SK-N-SH treated with all-trans-retinoic acid at 6 μM for 48 hours (cell line): Measurements from ENCODE around the gene OLAH.

Source experiments
- BACH2 ChIP-seq: fragments of 250-450 bp; sonication (Bioruptor Pico); IDR thresholded peaks from 2 replicates; pipeline ENCODE4 v1.9.0; 2021; ENCODE audit warnings: mild to moderate bottlenecking, borderline replicate concordance
- CREB5 ChIP-seq: fragments of 250-450 bp; sonication (Bioruptor Pico); IDR thresholded peaks from 2 replicates; pipeline ENCODE4 v1.5.1; 2020; ENCODE audit warnings: low read depth, mild to moderate bottlenecking, moderate library complexity
- CSDC2 ChIP-seq: fragments of 250-450 bp; sonication (Bioruptor Pico); IDR thresholded peaks from 2 replicates; pipeline ENCODE4 v1.5.0; 2020; ENCODE audit warnings: mild to moderate bottlenecking, moderate library complexity
- PATZ1 ChIP-seq: fragments of 250-450 bp; sonication (Bioruptor Pico); IDR thresholded peaks from 2 replicates; pipeline ENCODE4 v1.8.0; 2020; ENCODE audit warnings: mild to moderate bottlenecking, moderate library complexity, borderline replicate concordance
- RARB ChIP-seq: fragments of 250-450 bp; sonication (Bioruptor Pico); IDR thresholded peaks from 2 replicates; pipeline ENCODE4 v1.8.0; 2021; ENCODE audit warnings: mild to moderate bottlenecking, moderate library complexity
- TCF4 ChIP-seq: fragments of 250-450 bp; sonication (Bioruptor Pico); IDR thresholded peaks from 2 replicates; pipeline ENCODE4 v1.8.0; 2021; ENCODE audit warnings: mild to moderate bottlenecking, moderate library complexity, borderline replicate concordance
- TSHZ2 ChIP-seq: fragments of 250-450 bp; sonication (Bioruptor Pico); IDR thresholded peaks from 2 replicates; pipeline ENCODE4 v1.5.0; 2020; ENCODE audit warnings: mild to moderate bottlenecking, moderate library complexity
- ZFP3 ChIP-seq: fragments of 250-450 bp; sonication (Bioruptor Pico); IDR thresholded peaks from 2 replicates; pipeline ENCODE4 v1.5.0; 2020; ENCODE audit warnings: mild to moderate bottlenecking, moderate library complexity
- ZNF565 ChIP-seq: fragments of 450-650 bp; formaldehyde crosslinking; conservative IDR thresholded peaks from 2 replicates; pipeline ENCODE4 v1.5.0; 2020; ENCODE audit warnings: low read depth, mild to moderate bottlenecking, moderate library complexity
- ZNF70 ChIP-seq: fragments of 450-650 bp; formaldehyde crosslinking; IDR thresholded peaks from 2 replicates; pipeline ENCODE4 v1.5.0; 2020; ENCODE audit warnings: mild to moderate bottlenecking, moderate library complexity

GRCh38 chr10:15059914-15060313 lies 16.2 kb downstream of the OLAH start:
- TF ChIP-seq PATZ1 (CRISPR knock-in tag), result no peak
- TF ChIP-seq RARB (CRISPR knock-in tag), result no peak
- TF ChIP-seq TSHZ2 (CRISPR knock-in tag), result no peak
- TF ChIP-seq CREB5 (CRISPR knock-in tag), result no peak
- no peak for TF ChIP-seq CSDC2 (CRISPR knock-in tag)
- TF ChIP-seq ZNF565 (CRISPR knock-in tag), result no peak
- no peak for TF ChIP-seq ZNF70 (CRISPR knock-in tag)
- TF ChIP-seq BACH2, result no peak
- TF ChIP-seq ZFP3 (CRISPR knock-in tag), result no peak
- no peak for TF ChIP-seq TCF4 (CRISPR knock-in tag)
